Mucosa of descending colon (tissue), 3 donors: ENCODE measurements around the gene CLMN. TPM values are rescaled to one million over a fixed set of nuclear protein-coding genes. Genes with fewer than 3 reads are reported as not detected.

ENCODE experiments used
- ATAC-seq: fragments of 200-7000 bp; cut with Tn5 transposase; one replicate; pipeline ENCODE4 v1.9.1; 2020; ENCODE audit warnings: mild to moderate bottlenecking, moderate library complexity
- DNase-seq, 3 donors: peaks; one replicate each; pipeline ENCODE4 v3.0.0-alpha.2; 2020
- H3K36me3 ChIP-seq: fragments of 200-600 bp; one replicate; pipeline ENCODE4 v1.8.0; 2021; ENCODE audit warnings: low read depth, mild to moderate bottlenecking
- H3K4me1 ChIP-seq: fragments of 200-600 bp; one replicate; pipeline ENCODE4 v1.8.0; 2021; ENCODE audit warnings: low read depth, mild to moderate bottlenecking
- H3K4me3 ChIP-seq: fragments of 200-600 bp; one replicate; pipeline ENCODE4 v1.8.0; 2021; ENCODE audit warnings: mild to moderate bottlenecking
- H3K9me3 ChIP-seq: fragments of 200-600 bp; one replicate; pipeline ENCODE4 v1.8.0; 2021; ENCODE audit warnings: mild to moderate bottlenecking
- CTCF ChIP-seq: fragments of 200-600 bp; IDR thresholded peaks from one replicate; pipeline ENCODE4 v1.8.0; 2022; ENCODE audit warnings: antibody characterized with exemption, mild to moderate bottlenecking
- intact Hi-C, 2 donors: fragments of 100-400 bp; cut with DNase I in 1 of 2; cut with micrococcal nuclease in 1 of 2; formaldehyde crosslinking; loops; one replicate each; pipeline versions ENCODE4 v1.11.0 to v1.11.1; 2022; cut with DNase I, micrococcal nuclease
- total RNA-seq, 3 donors: library from RNA; stranded (reverse); fragmentation: NEBNext Ultra II Directional in 2 of 3; extraction: Animal tissue kit (Norgen Biotek cat#: 25700) in 2 of 3; gene quantifications; one replicate each; pipeline versions ENCODE4 v1.2.1 to v1.2.4, GENCODE V29; 2021 to 2023
- donor health status: DM: no; HTN: no; CAD: no; lungs with moderate emphysema.
- donor health status: DM: no; HTN: no; CAD: no.
- donor health status: DM: no; HTN: yes; CAD: no.

Gene CLMN
- total RNA-seq, 3 donors from 2014 or later = 73.7 to 200 (median 132) TPM

GRCh38 chr14:95315156-95315555 is 4.6 kb downstream of the CLMN start:
- TF ChIP-seq CTCF = no peak
- DNase-seq (peak in 1 of 3 donors; percentile 21), ATAC-seq (no peak)
- intact Hi-C loops = no loop called here
- H3K9me3 ChIP-seq = no peaks in the 10 kb centered on the region
- H3K4me3 ChIP-seq = no peak overlapping the region
- H3K36me3 ChIP-seq = no peaks in the 10 kb centered on the region
- peaks cover 61% of the 10 kb centered on the region for H3K4me1 ChIP-seq

DNA sequence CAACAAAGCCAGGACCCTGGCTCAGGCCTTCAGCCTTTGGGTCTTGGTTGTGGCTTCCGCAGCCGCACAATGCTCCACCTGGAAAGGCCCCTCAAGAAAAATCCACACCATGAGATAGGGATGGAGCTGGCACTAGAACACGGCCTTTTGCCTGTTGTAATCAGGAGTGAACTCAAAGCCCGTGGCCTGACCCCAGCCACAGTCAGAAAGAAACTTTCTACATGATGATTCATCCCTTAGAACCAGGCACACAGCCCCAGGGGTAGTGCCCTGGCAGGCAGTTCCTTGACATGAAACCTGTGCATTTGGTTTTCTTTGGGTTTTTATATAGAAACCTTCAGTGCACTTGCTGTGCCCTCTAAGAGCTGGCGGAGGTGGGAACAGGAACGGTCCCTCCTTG is 5.1 kb downstream of the CLMN start:
- Histone ChIP-seq H3K4me3 (no peak overlapping the region), H3K4me1 (peaks cover 61% of the 10 kb centered on the region), H3K9me3 (no peaks in the 10 kb centered on the region), H3K36me3 (no peaks in the 10 kb centered on the region)
- ATAC-seq (no peak), DNase-seq (peak in 1 of 3 donors; percentile 26)
- no peak for TF ChIP-seq CTCF
- intact Hi-C loops = no loop called here

DNA sequence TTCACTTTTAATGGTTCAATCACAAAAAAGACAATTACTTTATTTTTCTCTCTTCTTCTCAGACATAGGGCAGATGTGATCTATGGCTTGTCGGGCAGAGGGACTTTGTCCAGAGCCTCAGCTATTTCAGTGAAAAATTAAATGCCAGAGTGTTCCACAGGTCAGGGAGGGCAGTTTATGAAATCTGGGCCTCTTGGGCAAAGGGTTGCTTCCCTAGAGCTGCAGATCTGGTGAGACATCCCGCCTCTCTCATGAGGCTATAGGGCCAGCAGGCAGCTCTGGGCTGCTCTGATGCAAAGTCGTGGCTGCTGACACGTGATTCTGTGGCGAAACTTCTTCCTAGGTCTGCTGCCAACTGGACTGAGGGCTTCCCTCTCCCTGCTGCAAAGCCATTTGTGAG is 6.0 kb downstream of the CLMN start:
- ATAC-seq = peak; percentile 70
- no peaks in the 10 kb centered on the region for H3K36me3 ChIP-seq
- TF ChIP-seq CTCF = no peak
- DNase-seq = peak; percentile 69 to 78 (median 76)
- no peak overlapping the region for H3K4me3 ChIP-seq
- intact Hi-C loops = no loop called here
- H3K9me3 ChIP-seq = no peaks in the 10 kb centered on the region
- H3K4me1 ChIP-seq = peaks cover 58% of the 10 kb centered on the region

- no peaks in the 10 kb centered on the region for H3K36me3 ChIP-seq
- H3K9me3 ChIP-seq = no peaks in the 10 kb centered on the region
- peaks cover 56% of the 10 kb centered on the region for H3K4me1 ChIP-seq
- ATAC-seq (peak; percentile 18), DNase-seq (no peak)
- no peak for TF ChIP-seq CTCF
- H3K4me3 ChIP-seq = no peak overlapping the region
- intact Hi-C loops = no loop called here
Observed at GRCh38 chr14:95313190-95313589, 6.5 kb downstream of the CLMN start.

- H3K4me3 ChIP-seq = no peak overlapping the region
- no peak for TF ChIP-seq CTCF
- no peaks in the 10 kb centered on the region for H3K36me3 ChIP-seq
- intact Hi-C loops = no loop called here
- peaks cover 52% of the 10 kb centered on the region for H3K4me1 ChIP-seq
- H3K9me3 ChIP-seq = no peaks in the 10 kb centered on the region
- ATAC-seq (no peak), DNase-seq (no peak)
Observed at GRCh38 chr14:95312311-95312710, 7.4 kb downstream of the CLMN start.

DNA sequence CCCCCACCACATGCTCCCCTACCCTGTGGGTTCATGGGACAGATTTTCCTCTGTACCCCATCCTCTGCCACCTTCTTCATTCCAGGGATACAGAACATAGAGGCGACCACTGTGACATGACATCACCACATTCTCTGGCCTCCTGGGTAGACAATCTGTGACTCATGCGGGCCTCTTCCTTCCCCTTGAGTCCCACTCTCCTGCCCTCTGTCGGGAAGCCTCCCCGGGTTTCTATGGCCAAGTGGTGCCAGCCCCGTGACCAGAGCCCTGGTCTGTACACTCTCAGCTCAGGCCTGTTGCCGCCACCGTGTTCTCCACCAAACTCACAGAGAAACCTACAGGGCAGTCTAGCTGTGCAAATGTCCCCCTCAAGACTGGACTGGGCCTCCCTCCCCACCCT is 8.0 kb downstream of the CLMN start:
- TF ChIP-seq CTCF = no peak
- Histone ChIP-seq H3K4me3 (no peak overlapping the region), H3K9me3 (no peaks in the 10 kb centered on the region), H3K4me1 (peaks cover 46% of the 10 kb centered on the region), H3K36me3 (no peaks in the 10 kb centered on the region)
- no peak for ATAC-seq
- intact Hi-C loops = no loop called here
- DNase-seq = peak in 1 of 3 donors; percentile 30
